Trophoblast cell (in vitro differentiated cells and primary cell): ENCODE results near the gene TIGIT.

Source experiments
- DNase-seq, 2 donors: peaks; one replicate each; pipeline ENCODE4 v3.0.0-alpha.2; 2016
- H2AFZ ChIP-seq: 2 replicates; pipeline ENCODE4 v1.6.1; 2013; ENCODE audit warnings: low read length, moderate library complexity, mild to moderate bottlenecking; ENCODE audit not compliant: insufficient read depth, poor library complexity
- H2AK5ac ChIP-seq: 2 replicates; pipeline ENCODE4 v1.6.1; 2013; ENCODE audit warnings: mild to moderate bottlenecking, low read length
- H2BK120ac ChIP-seq: 2 replicates; pipeline ENCODE4 v1.6.1; 2013; ENCODE audit warnings: low read length, mild to moderate bottlenecking, moderate library complexity; ENCODE audit not compliant: insufficient read depth, poor library complexity
- H2BK12ac ChIP-seq: 2 replicates; pipeline ENCODE4 v1.6.1; 2013; ENCODE audit warnings: mild to moderate bottlenecking, low read length, moderate library complexity
- H2BK5ac ChIP-seq: 2 replicates; pipeline ENCODE4 v1.6.1; 2013; ENCODE audit warnings: low read length, low read depth, moderate library complexity, mild to moderate bottlenecking; ENCODE audit not compliant: poor library complexity
- H3K14ac ChIP-seq: 2 replicates; pipeline ENCODE4 v1.6.1; 2013; ENCODE audit warnings: mild to moderate bottlenecking, low read length
- H3K18ac ChIP-seq: 2 replicates; pipeline ENCODE4 v1.6.1; 2013; ENCODE audit warnings: mild to moderate bottlenecking, low read length
- H3K23ac ChIP-seq: 2 replicates; pipeline ENCODE4 v1.6.1; 2013; ENCODE audit warnings: low read length
- H3K27ac ChIP-seq: 2 replicates; pipeline ENCODE4 v1.5.1; 2013; ENCODE audit warnings: low read depth, mild to moderate bottlenecking, inconsistent platforms, low read length, moderate library complexity
- H3K27me3 ChIP-seq: 2 replicates; pipeline ENCODE4 v1.6.1; 2013; ENCODE audit warnings: inconsistent platforms, mild to moderate bottlenecking, low read length, moderate library complexity; ENCODE audit not compliant: insufficient read depth
- H3K36me3 ChIP-seq, 2 experiments: 1 replicate in 1 of 2; 2 replicates in 1 of 2; pipeline ENCODE4 v1.6.1; 2013; ENCODE audit warnings: low read length in 2 of 2, mild to moderate bottlenecking in 2 of 2, moderate library complexity in 1 of 2; ENCODE audit not compliant: insufficient read depth in 2 of 2, control insufficient read depth in 1 of 2
- H3K4ac ChIP-seq: 2 replicates; pipeline ENCODE4 v1.6.1; 2013; ENCODE audit warnings: low read depth, mild to moderate bottlenecking, low read length, moderate library complexity
- H3K4me1 ChIP-seq, 2 experiments: 1 replicate in 1 of 2; 2 replicates in 1 of 2; pipeline ENCODE4 v1.6.1; 2013; ENCODE audit warnings: low read length in 2 of 2, mild to moderate bottlenecking in 2 of 2, moderate library complexity in 1 of 2; ENCODE audit not compliant: insufficient read depth in 2 of 2, control insufficient read depth in 1 of 2
- H3K4me2 ChIP-seq: 2 replicates; pipeline ENCODE4 v1.6.1; 2013; ENCODE audit warnings: inconsistent platforms, mild to moderate bottlenecking, low read length, moderate library complexity
- H3K4me3 ChIP-seq: 2 replicates; pipeline ENCODE4 v1.5.1; 2013; ENCODE audit warnings: mild to moderate bottlenecking, low read depth, low read length, inconsistent platforms
- H3K79me1 ChIP-seq: one replicate; pipeline ENCODE4 v1.6.1; 2013; ENCODE audit warnings: low read length
- H3K79me2 ChIP-seq: 2 replicates; pipeline ENCODE4 v1.6.1; 2013; ENCODE audit warnings: low read length, mild to moderate bottlenecking; ENCODE audit not compliant: control insufficient read depth, insufficient read depth, poor library complexity
- H3K9ac ChIP-seq: 2 replicates; pipeline ENCODE4 v1.6.1; 2013; ENCODE audit warnings: mild to moderate bottlenecking, low read length
- H3K9me3 ChIP-seq: 2 replicates; pipeline ENCODE4 v1.6.1; 2013; ENCODE audit warnings: low read depth, mild to moderate bottlenecking, control low read depth, inconsistent platforms, low read length; ENCODE audit not compliant: insufficient read depth
- H4K12ac ChIP-seq: 2 replicates; pipeline ENCODE4 v1.6.1; 2013; ENCODE audit warnings: low read depth, mild to moderate bottlenecking, low read length, moderate library complexity
- H4K8ac ChIP-seq: 2 replicates; pipeline ENCODE4 v1.6.1; 2013; ENCODE audit warnings: low read depth, mild to moderate bottlenecking, low read length, moderate library complexity
- H4K91ac ChIP-seq: one replicate; pipeline ENCODE4 v1.6.1; 2013; ENCODE audit warnings: low read depth, mild to moderate bottlenecking, low read length, moderate library complexity
- WGBS: extraction: QIAGEN DNeasy Blood & Tissue Kit; methylation state at CpG from one replicate; pipeline ENCODE4 v1.1.7; 2013; ENCODE audit warnings: missing lambda C conversion rate; ENCODE audit not compliant: insufficient read length, insufficient coverage; ENCODE audit errors: extremely low coverage; 5-methylcytosine and 5-hydroxymethylcytosine counted together

TIGIT gene

DNA sequence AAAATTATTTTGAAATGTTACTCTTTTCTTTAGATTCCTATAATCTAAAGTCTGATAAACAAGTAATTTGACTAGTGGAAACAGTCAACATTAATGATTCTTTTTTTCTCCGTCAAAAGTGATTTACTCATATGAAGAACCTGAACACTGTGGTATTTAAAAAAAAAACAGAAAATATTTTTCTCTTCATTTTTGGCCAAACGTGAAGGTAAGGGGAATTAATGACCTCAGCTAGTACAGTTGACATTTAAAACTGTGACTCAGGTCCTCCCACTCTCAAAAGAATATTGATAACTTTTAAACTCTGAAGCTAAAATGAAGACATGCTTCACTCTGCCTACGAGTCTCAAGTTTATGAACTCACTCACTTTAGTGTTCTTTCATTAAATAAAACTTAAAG, 34.5 kb downstream of the TIGIT start:
- no peak overlapping the region for H4K8ac ChIP-seq
- H2BK12ac ChIP-seq = no peak overlapping the region
- H2BK120ac ChIP-seq = no peak overlapping the region
- H3K4me1 ChIP-seq = no peaks in the 10 kb centered on the region
- H2BK5ac ChIP-seq = no peak overlapping the region
- H2AK5ac ChIP-seq = no peak overlapping the region
- H3K27me3 ChIP-seq = no peaks in the 10 kb centered on the region
- no peak overlapping the region for H3K4me3 ChIP-seq
- no peak overlapping the region for H3K4ac ChIP-seq
- no peaks in the 10 kb centered on the region for H3K36me3 ChIP-seq
- H3K14ac ChIP-seq = no peak overlapping the region
- H3K9me3 ChIP-seq = no peaks in the 10 kb centered on the region
- H3K9ac ChIP-seq = no peak overlapping the region
- no peaks in the 10 kb centered on the region for H3K79me2 ChIP-seq
- WGBS = no CpG with 5 or more reads among the region's 3 CpGs
- no peak overlapping the region for H3K18ac ChIP-seq
- H4K12ac ChIP-seq = no peak overlapping the region
- DNase-seq = no peak
- no peak overlapping the region for H4K91ac ChIP-seq
- no peaks in the 10 kb centered on the region for H3K79me1 ChIP-seq
- H3K27ac ChIP-seq = no peak overlapping the region
- H3K4me2 ChIP-seq = no peak overlapping the region
- no peak overlapping the region for H3K23ac ChIP-seq
- no peak overlapping the region for H2AFZ ChIP-seq

DNA sequence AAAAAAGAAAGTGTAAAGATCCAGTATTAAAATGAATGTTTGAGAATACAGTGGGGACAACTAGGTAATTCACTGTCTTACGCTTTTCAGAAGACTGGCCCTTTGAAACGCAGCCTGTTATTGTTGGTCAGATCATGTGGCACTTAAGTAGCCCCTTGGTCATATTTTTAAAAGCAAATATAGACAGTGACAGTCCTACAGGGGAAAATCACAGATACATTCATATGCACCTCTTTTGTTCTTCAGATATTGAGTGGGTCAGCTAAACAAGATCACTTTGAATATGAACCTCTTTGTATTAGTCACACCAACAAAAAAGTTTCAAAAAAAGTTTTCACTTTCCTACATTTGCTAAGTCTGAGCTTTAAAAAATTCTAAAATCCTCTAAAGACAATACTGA, 36.0 kb downstream of the TIGIT start:
- no peak overlapping the region for H3K23ac ChIP-seq
- H2BK12ac ChIP-seq = no peak overlapping the region
- no peak overlapping the region for H3K18ac ChIP-seq
- H2BK5ac ChIP-seq = no peak overlapping the region
- H3K79me1 ChIP-seq = no peaks in the 10 kb centered on the region
- H3K4me1 ChIP-seq = no peaks in the 10 kb centered on the region
- no peaks in the 10 kb centered on the region for H3K9me3 ChIP-seq
- H3K14ac ChIP-seq = no peak overlapping the region
- DNase-seq = no peak
- no peak overlapping the region for H4K91ac ChIP-seq
- no peak overlapping the region for H3K9ac ChIP-seq
- H4K8ac ChIP-seq = no peak overlapping the region
- H3K27me3 ChIP-seq = no peaks in the 10 kb centered on the region
- WGBS = no CpG with 5 or more reads among the region's 2 CpGs
- H3K4me2 ChIP-seq = no peak overlapping the region
- H3K79me2 ChIP-seq = no peaks in the 10 kb centered on the region
- no peaks in the 10 kb centered on the region for H3K36me3 ChIP-seq
- no peak overlapping the region for H3K27ac ChIP-seq
- no peak overlapping the region for H3K4me3 ChIP-seq
- no peak overlapping the region for H2BK120ac ChIP-seq
- H3K4ac ChIP-seq = no peak overlapping the region
- H2AFZ ChIP-seq = no peak overlapping the region
- H2AK5ac ChIP-seq = no peak overlapping the region
- no peak overlapping the region for H4K12ac ChIP-seq

DNA sequence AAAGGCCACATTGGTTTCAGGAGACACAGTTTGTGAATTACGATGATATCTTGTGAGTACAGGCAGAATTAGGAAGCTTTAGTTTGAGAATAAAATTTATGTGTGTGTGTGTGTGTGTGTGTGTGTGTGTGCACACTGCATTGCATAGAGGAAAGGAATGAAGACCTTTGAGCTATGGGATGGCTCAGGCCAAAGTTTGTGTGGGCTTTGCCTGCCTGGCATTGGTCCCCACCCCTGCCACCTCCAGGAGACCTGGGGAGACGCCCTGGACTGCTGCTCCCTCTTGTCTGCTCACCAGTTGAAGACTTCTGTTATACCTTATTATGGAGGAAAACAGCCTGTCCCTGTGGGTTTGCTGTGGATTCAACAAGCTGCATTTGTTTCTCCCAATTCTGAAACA, 37.2 kb downstream of the TIGIT start:
- Histone ChIP-seq H3K4me3 (no peak overlapping the region), H3K4ac (no peak overlapping the region), H3K4me1 (no peaks in the 10 kb centered on the region), H3K79me1 (no peaks in the 10 kb centered on the region), H2BK120ac (no peak overlapping the region), H3K18ac (no peak overlapping the region), H3K79me2 (no peaks in the 10 kb centered on the region), H3K23ac (no peak overlapping the region), H2AFZ (no peak overlapping the region), H3K9me3 (no peaks in the 10 kb centered on the region), H3K4me2 (no peak overlapping the region), H3K9ac (no peak overlapping the region), H3K27ac (no peak overlapping the region), H4K12ac (no peak overlapping the region), H4K8ac (no peak overlapping the region), H2BK5ac (no peak overlapping the region), H2AK5ac (no peak overlapping the region), H3K27me3 (no peaks in the 10 kb centered on the region), H3K36me3 (no peaks in the 10 kb centered on the region), H2BK12ac (no peak overlapping the region), H3K14ac (no peak overlapping the region), H4K91ac (no peak overlapping the region)
- no CpG with 5 or more reads among the region's 2 CpGs for WGBS
- DNase-seq = no peak

DNA sequence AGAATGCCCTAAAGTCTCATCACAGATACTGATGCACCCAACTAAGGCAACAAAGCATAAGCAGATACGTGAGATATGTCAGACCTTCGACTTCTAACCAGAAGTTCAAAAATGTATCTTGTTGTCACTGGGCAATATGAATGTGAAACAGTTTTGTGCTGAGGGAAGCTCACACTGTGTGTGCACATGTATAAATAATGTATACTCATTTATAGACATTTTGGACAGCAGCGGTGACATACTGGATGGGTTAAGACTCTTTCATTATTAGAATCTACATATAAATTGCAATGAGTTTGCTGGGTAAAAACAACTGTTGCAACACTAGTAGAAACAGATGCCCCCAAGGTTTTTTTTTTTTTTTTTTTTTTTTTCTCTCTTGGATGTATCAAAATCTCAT, 37.9 kb downstream of the TIGIT start:
- Histone ChIP-seq H3K9me3 (no peaks in the 10 kb centered on the region), H3K23ac (no peak overlapping the region)

More for the DNA sequence above, 37.9 kb downstream of the TIGIT start:
- no peak overlapping the region for H4K8ac ChIP-seq
- H3K18ac ChIP-seq = no peak overlapping the region
- no peak overlapping the region for H2AFZ ChIP-seq
- no peak overlapping the region for H3K4me2 ChIP-seq
- H4K91ac ChIP-seq = no peak overlapping the region
- H4K12ac ChIP-seq = no peak overlapping the region
- H2AK5ac ChIP-seq = no peak overlapping the region
- H3K4me1 ChIP-seq = no peaks in the 10 kb centered on the region
- H3K4ac ChIP-seq = no peak overlapping the region
- H3K27me3 ChIP-seq = no peaks in the 10 kb centered on the region
- no CpG with 5 or more reads among the region's 3 CpGs for WGBS
- no peak overlapping the region for H2BK120ac ChIP-seq
- no peak overlapping the region for H3K14ac ChIP-seq
- H3K27ac ChIP-seq = no peak overlapping the region
- no peak overlapping the region for H2BK12ac ChIP-seq
- no peak overlapping the region for H2BK5ac ChIP-seq
- no peaks in the 10 kb centered on the region for H3K36me3 ChIP-seq
- no peak for DNase-seq
- no peaks in the 10 kb centered on the region for H3K79me2 ChIP-seq
- no peak overlapping the region for H3K4me3 ChIP-seq
- no peaks in the 10 kb centered on the region for H3K79me1 ChIP-seq
- H3K9ac ChIP-seq = no peak overlapping the region
